Uterus (tissue), 2 donors: ENCODE measurements around the gene GATD1.

Experiments used
- CTCF ChIP-seq, 4 experiments: fragments of 200-600 bp in 2 of 4; fragments of 450-650 bp in 2 of 4; sonication (generic) in 2 of 4; IDR thresholded peaks; one replicate each; pipeline ENCODE4 v1.5.1; 2016 to 2019; ENCODE audit warnings: antibody characterized with exemption in 4 of 4, mild to moderate bottlenecking in 2 of 4, moderate library complexity in 1 of 4
- POLR2A ChIP-seq, 2 donors: fragments of 450-650 bp; IDR thresholded peaks; one replicate each; pipeline ENCODE4 v1.6.1; 2016; ENCODE audit warnings: antibody characterized with exemption in 2 of 2, mild to moderate bottlenecking in 1 of 2, moderate library complexity in 1 of 2

GRCh38 chr11:720017-720641, 57.2 kb downstream of the GATD1 start:
- TF ChIP-seq CTCF (IDR thresholded peaks at IDR 0.05) (no peak), POLR2A (IDR thresholded peaks at IDR 0.05) (no peak)
